NCI-H2227 treated with DMSO at 0.1 percent for 48 hours (cell line): ENCODE data around the gene ATP5F1B.
A peak's percentile ranks its signal among the peaks of the same experiment; 100 is the strongest.
"Not testable (repeated sequence)": the region's sequence is repeated elsewhere in the genome, so short reads cannot be mapped to it uniquely, and the experiment has no call there.

Experiments used
- DNase-seq: peaks from one replicate; lab custom pipeline; 2025; lab: John Stamatoyannopoulos, UW

ATP5F1B gene

GRCh38 chr12:56645717-56646446 is at the start of gene ATP5F1B:
TSS of gene ATP5F1B (minus strand) at chr12:56645984. CDS start at chr12:56645963, 21 bp downstream.
- DNase-seq: peak; percentile 97

- no peak for DNase-seq
These were observed 48.4 kb upstream of the ATP5F1B start for GRCh38 chr12:56694161-56694560.

GRCh38 chr12:56688846-56689109 is 43.0 kb upstream of the ATP5F1B start:
- DNase-seq: peak; percentile 55

DNA sequence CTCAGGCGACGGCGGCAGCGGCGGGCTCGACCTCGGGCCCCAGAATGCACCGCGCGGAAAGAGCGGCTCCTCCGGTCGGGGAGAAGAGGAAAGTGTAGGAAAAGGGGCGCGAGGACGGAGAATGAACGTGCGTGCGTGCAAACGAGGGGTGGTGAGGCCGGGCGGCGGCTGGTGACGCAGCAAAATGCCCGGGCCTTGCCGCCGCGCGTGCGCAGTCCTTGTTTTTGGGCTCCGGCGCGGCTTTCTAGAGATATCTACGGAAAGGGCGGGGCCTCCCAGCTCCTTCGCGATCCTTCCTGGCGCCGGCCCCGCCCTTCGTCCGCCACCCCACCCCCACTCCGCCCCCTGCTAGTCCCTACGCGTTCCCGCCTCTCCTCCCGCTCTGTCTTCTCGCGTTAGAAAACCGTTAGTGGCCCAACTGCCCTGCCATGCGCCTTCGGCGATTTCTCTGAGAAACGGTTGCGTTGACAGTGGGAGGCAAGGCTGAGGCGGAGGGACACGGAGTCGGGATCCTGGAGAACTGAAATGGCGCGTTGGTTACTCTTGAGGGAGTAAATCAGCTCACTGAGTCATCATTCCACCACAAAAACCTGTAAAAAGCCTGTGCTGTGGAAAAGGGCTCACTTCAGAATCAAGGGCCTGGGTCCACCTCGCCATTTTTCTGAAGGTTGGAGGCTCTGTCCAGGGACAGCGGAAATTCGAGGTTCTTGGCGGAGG is 42.5 kb upstream of the ATP5F1B start, which contains the start of gene PTGES3:
Gene PTGES3 (minus strand): TSS at position 156 of the 717 bp plus-strand sequence. CDS start 285 bp downstream, outside the sequence.
- peak; percentile 93 for DNase-seq

DNA sequence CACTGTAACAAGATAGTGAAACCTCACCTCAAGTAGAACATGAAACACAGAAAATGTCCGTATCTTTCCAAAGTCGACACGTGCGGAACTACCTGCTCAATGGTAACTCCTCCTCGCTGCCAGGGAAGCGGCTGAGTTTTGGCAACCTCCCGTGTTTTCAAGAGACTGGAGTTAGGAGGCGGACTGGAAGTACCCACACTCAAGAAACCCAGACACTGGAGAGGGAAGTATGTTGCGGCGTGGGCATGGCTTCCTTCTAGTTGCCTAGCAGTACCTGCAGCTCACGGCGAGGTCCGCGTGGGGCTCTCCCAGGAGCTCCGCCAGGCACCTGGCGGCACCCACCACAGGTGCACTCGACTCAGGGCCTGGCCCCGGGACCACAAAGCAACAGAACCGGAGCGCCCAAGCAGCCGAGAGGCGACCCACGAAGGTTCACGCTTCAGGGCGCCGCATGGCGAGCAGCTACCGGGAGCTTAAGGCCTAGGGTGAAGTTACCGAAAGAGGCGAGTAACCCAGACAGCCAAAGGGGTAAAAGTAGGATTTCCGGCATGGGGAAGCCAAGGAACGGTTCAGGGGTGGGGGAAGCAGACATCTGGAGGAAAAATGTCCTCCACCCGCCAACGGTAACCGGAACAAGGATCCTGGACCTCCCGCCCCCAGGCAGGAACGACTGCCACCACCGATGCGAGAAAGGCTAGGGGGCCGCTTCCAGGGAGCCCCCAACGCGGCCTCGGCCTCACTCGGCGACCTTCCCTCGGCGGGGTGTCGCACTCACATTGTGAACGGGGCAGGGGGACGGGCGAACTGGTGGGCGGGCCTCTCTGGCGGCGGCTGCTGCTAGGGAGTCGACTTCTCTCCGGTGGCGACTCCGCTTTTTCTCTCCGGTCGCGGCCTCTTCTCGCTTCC is 41.7 kb upstream of the ATP5F1B start:
- peak; percentile 25 for DNase-seq

- no peak for DNase-seq
These were observed 39.1 kb upstream of the ATP5F1B start for GRCh38 chr12:56684745-56685359.

DNA sequence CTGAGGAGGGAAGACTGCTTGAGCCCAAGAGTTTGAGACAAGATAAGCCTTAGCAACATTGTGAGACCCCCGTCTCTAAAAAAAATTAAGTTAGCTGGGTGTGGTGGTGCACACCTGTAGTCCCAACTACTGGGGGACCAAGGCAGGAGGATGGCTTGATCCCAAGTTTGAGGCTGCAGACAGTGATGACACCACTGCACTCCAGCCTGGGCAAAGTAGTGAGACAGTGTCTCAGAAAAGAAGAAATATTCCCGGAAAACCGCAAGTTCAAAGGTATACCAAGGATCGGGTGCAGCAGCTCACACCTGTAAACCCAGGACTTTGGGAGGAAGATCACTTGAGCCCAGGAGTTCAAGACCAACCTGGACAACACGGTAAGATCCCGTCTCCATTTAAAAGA is 36.5 kb upstream of the ATP5F1B start:
- no peak for DNase-seq

DNA sequence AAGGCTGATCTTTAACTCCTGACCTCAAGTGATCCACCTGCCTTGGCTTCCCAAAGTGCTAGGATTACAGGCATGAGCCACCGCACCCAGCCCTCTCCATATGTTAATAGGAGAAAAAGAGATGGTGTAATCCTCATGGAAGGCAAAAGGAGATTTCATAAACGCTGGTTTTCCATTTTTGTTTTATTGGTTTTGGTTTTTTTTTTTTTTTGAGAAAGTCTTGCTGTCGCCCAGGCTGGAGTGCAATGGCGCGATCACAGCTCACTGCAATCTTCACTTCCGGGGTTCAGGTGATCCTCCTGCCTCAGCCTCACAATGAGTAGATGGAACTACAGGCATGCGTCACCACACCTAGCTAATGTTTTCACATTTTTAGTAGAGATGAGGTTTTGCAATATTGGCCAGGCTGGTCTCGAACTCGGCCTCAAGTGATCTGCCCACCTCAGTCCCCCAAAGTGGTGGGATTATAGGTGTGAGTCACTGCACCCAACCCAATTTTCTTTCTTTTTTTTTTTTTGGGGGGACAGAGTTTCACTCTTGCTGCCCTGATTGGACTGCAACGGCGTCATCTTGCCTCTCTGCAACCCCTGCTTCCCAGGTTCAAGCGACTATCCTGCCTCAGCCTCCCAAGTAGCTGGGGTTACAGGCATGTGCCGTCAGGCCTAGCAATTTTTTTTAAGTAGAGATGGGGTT is 34.2 kb upstream of the ATP5F1B start:
- DNase-seq: no peak

- DNase-seq: no peak
These were observed 33.1 kb upstream of the ATP5F1B start for GRCh38 chr12:56678852-56679251.

- no peak for DNase-seq
These were observed 31.9 kb upstream of the ATP5F1B start for GRCh38 chr12:56677680-56678079.

DNA sequence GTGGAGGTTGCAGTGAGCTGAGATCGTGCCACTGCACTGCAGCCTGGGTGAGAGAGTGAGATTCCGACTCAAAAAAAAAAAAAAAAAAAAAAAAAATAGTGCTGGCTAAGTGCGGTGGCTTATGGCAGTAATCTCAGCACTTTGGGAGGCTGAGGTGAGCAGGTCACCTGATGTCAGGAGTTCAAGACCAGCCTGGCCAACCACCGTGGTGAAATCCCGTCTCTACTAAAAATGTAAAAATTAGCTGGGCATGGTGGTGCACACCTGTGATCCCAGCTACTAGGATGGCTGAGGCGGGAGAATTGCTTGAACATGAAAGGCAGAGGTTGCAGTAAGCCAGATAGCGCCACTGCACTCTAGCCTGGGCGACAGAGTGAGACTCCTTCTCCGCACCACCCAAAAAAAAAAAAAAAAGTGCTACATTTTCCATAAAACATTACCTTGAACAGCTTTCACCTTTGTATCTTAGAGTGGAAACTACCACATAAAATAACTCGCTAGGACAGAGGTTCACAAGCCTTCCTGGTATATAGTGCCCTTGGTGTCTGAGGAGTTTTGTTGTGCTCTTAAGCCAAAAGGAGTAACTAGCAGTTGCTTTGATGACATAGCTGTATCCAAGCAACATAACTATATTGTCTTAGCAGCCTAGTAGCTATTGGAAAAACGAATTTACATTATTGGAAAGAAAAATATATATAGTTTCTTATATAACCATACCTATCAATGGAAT is 31.2 kb upstream of the ATP5F1B start:
- no peak for DNase-seq

GRCh38 chr12:56671608-56672007 is 25.8 kb upstream of the ATP5F1B start:
- no peak for DNase-seq

- no peak for DNase-seq
These were observed 25.1 kb upstream of the ATP5F1B start for GRCh38 chr12:56670836-56671235.

- DNase-seq: no peak
These were observed 22.3 kb upstream of the ATP5F1B start for GRCh38 chr12:56668197-56668457.

GRCh38 chr12:56661979-56662638 is 16.3 kb upstream of the ATP5F1B start:
- no peak for DNase-seq

DNA sequence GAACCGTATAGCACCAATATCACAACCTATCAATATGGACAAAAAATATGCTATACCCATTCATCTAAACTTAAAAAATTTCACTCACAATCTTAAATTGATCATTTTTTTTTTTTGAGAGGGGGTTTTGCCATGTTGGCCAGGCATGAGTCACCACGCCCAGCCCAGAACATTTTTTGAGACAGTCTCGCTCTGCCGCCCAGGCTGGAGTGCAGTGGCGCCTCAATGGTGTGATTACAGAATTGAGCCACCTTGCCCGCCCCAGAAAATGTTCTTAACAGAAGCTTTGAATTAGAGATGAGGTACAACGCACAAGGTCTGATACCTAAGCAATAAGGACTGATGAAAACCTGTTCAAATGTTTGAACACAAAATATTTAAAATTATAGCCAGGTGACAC is 15.8 kb upstream of the ATP5F1B start:
- no peak for DNase-seq

- DNase-seq: no peak
These were observed 13.1 kb upstream of the ATP5F1B start for GRCh38 chr12:56658921-56659320.

DNA sequence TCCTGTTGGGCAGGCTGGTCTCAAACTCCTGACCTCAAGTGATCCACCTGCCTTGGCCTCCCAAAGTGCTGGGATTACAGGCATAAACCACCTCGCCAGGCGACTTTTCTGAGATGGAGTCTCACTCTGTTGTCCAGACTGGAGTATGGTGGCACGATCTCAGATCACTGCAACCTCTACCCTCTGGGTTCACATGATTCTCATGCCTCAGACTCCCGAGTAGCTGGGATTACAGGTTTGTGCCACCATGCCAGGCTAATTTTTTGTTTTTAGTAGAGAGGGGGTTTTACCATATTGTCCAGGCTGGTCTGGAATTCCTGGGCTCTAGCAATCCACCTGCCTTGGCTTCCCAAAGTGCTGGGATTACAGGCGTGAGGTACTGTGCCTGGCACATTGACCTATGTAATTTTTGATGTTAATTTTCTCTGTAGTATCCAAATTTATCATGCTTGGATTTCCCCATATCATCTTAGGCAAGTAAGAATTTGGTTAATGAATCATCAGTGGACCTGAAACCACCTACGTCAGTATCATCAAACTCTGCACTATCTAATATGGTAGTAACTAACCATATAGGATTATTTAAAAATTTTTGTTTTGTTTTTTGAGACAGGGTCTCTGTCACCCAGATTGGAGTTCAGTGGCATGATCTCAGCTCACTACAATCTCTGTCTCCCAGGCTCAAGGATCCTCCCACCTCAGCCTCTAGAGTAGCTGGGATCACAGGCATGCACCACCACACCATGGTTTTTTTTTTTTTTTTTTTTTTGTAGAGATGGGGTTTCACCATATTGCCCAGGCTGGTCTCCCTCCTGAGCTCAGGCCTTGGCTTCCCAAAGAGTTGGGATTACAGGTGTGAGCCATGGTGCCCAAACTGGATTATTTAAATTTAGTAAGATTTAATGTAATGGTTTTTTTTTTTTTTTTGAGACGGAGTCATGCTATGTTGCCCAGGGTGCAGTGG is 11.9 kb upstream of the ATP5F1B start:
- no peak for DNase-seq

GRCh38 chr12:56653781-56654180 is 8.0 kb upstream of the ATP5F1B start:
- DNase-seq: not testable (repeated sequence)
